Activated CD4-positive, alpha-beta memory T cell treated with anti-CD3 and anti-CD28 coated beads, Interleukin-2, amount 10 ng/mL, durations not matched to agents 7 days and 5 days (primary cell): ENCODE data around the gene MIAT. TPM values are rescaled to one million over a fixed set of nuclear protein-coding genes. Genes with fewer than 3 reads are reported as not detected.
"Not testable (repeated sequence)": the region's sequence is repeated elsewhere in the genome, so short reads cannot be mapped to it uniquely, and the experiment has no call there.

Experiments used
- CTCF ChIA-PET: fragments of 350-600 bp; sonication (Branson Sonifier 250); formaldehyde crosslinking; loops from one replicate; lab custom pipeline; 2021; ENCODE audit warnings: antibody characterized with exemption, inconsistent platforms; lab: Charles Lee
- POLR2A ChIA-PET: fragments of 350-600 bp; sonication (Branson Sonifier 250); formaldehyde crosslinking; loops from one replicate; lab custom pipeline; 2021; ENCODE audit warnings: antibody characterized with exemption; lab: Charles Lee
- DNase-seq: peaks from one replicate; pipeline ENCODE4 v3.0.0-alpha.2; 2020
- H3K27ac Mint-ChIP-seq: one replicate; pipeline ENCODE4 v1.8.0; 2021; ENCODE audit warnings: mild to moderate bottlenecking, mixed read lengths
- H3K27me3 Mint-ChIP-seq: one replicate; pipeline ENCODE4 v1.8.0; 2021; ENCODE audit warnings: mixed read lengths
- H3K36me3 Mint-ChIP-seq: one replicate; pipeline ENCODE4 v1.8.0; 2021; ENCODE audit warnings: low read depth, mixed read lengths
- H3K4me1 Mint-ChIP-seq: one replicate; pipeline ENCODE4 v1.8.0; 2021; ENCODE audit warnings: mixed read lengths
- H3K4me3 Mint-ChIP-seq: one replicate; pipeline ENCODE4 v1.8.0; 2021; ENCODE audit warnings: mild to moderate bottlenecking, mixed read lengths
- H3K9me3 Mint-ChIP-seq: one replicate; pipeline ENCODE4 v1.8.0; 2021; ENCODE audit warnings: mixed read lengths
- total RNA-seq, 2 experiments: library from RNA; stranded (reverse); gene quantifications; one replicate each; pipeline ENCODE4 v1.2.3, GENCODE V29; 2021

The MIAT gene
- 100 to 1,000 TPM; 185 to 186 TPM for total RNA-seq

- Mint-ChIP-seq H3K27me3 (peaks cover 22% of the 10 kb centered on the region), H3K36me3 (peaks cover 23% of the 10 kb centered on the region), H3K4me3 (peak within 1 kb of the TSS; percentile 96), H3K27ac (peak within 1 kb of the TSS; percentile 88), H3K4me1 (peaks cover 37% of the 10 kb centered on the region), H3K9me3 (no peaks in the 10 kb centered on the region)
- POLR2A ChIA-PET = interaction anchor here (0.6 to 11.9 kb wide), 7 partner anchors 10 to 178 kb away, joined by 3 to 117 read pairs (median 5); partner anchors contain the start of genes HPS4 and SRRD
- CTCF ChIA-PET = interaction anchor here (0.7 to 2.7 kb wide), 4 partner anchors 8 to 293 kb away, joined by 3 to 12 read pairs (median 9); no protein-coding TSS in a partner anchor
- DNase-seq = peak; percentile 85
These were observed at the start of gene MIAT for GRCh38 chr22:26656891-26657851. TSS of gene MIAT (plus strand) at chr22:26657588.

- H3K36me3 Mint-ChIP-seq = peaks cover 5% of the 10 kb centered on the region
- peaks cover 46% of the 10 kb centered on the region for H3K4me1 Mint-ChIP-seq
- no peak overlapping the region for H3K4me3 Mint-ChIP-seq
- no peak overlapping the region for H3K27ac Mint-ChIP-seq
- peaks cover 13% of the 10 kb centered on the region for H3K27me3 Mint-ChIP-seq
- ChIA-PET CTCF (interaction anchor here (0.8 to 1.7 kb wide), 3 partner anchors 12 to 105 kb away, joined by 3 to 8 read pairs (median 3); no protein-coding TSS in a partner anchor), POLR2A (interaction anchor here (1.3 kb wide), 1 partner anchor 10 kb away, joined by 3 read pairs; no protein-coding TSS in a partner anchor)
- DNase-seq = no peak
- H3K9me3 Mint-ChIP-seq = no peaks in the 10 kb centered on the region
These were observed 49.3 kb upstream of the MIAT start for GRCh38 chr22:26608129-26608528.

GRCh38 chr22:26609287-26609686 is 48.1 kb upstream of the MIAT start:
- Mint-ChIP-seq H3K4me3 (no peak overlapping the region), H3K27ac (peak overlapping the region; percentile 13), H3K4me1 (peaks cover 43% of the 10 kb centered on the region), H3K9me3 (no peaks in the 10 kb centered on the region), H3K36me3 (peaks cover 5% of the 10 kb centered on the region), H3K27me3 (peaks cover 21% of the 10 kb centered on the region)
- no peak for DNase-seq
- ChIA-PET POLR2A (no interaction called here), CTCF (no interaction called here)

GRCh38 chr22:26610072-26610958 is 47.1 kb upstream of the MIAT start:
- Mint-ChIP-seq H3K4me1 (peaks cover 38% of the 10 kb centered on the region), H3K36me3 (peaks cover 5% of the 10 kb centered on the region), H3K4me3 (peak overlapping the region; percentile 56), H3K27me3 (peaks cover 22% of the 10 kb centered on the region), H3K9me3 (no peaks in the 10 kb centered on the region), H3K27ac (peak overlapping the region; percentile 85)
- ChIA-PET POLR2A (interaction anchor here (0.6 to 1.9 kb wide), 6 partner anchors 14 to 263 kb away, joined by 3 to 16 read pairs (median 6); no protein-coding TSS in a partner anchor), CTCF (interaction anchor here (1.4 to 1.8 kb wide), 3 partner anchors 18 to 107 kb away, joined by 4 to 8 read pairs (median 5); no protein-coding TSS in a partner anchor)
- DNase-seq = peak; percentile 84

GRCh38 chr22:26610996-26611395 is 46.4 kb upstream of the MIAT start:
- Mint-ChIP-seq H3K4me3 (no peak overlapping the region), H3K9me3 (no peaks in the 10 kb centered on the region), H3K4me1 (peaks cover 38% of the 10 kb centered on the region), H3K27ac (peak overlapping the region; percentile 85), H3K27me3 (peaks cover 22% of the 10 kb centered on the region), H3K36me3 (peaks cover 5% of the 10 kb centered on the region)
- POLR2A ChIA-PET = interaction anchor here (0.6 to 1.9 kb wide), 6 partner anchors 15 to 264 kb away, joined by 3 to 16 read pairs (median 6); no protein-coding TSS in a partner anchor
- CTCF ChIA-PET = interaction anchor here (1.4 to 1.8 kb wide), 3 partner anchors 19 to 108 kb away, joined by 4 to 8 read pairs (median 5); no protein-coding TSS in a partner anchor
- no peak for DNase-seq

- peak overlapping the region; percentile 52 for H3K27ac Mint-ChIP-seq
- DNase-seq = no peak
- peaks cover 5% of the 10 kb centered on the region for H3K36me3 Mint-ChIP-seq
- CTCF ChIA-PET = interaction anchor here (0.6 to 1.4 kb wide), 2 partner anchors 30 to 251 kb away, joined by 3 read pairs; no protein-coding TSS in a partner anchor
- H3K27me3 Mint-ChIP-seq = peaks cover 25% of the 10 kb centered on the region
- POLR2A ChIA-PET = interaction anchor here (1.0 to 1.7 kb wide), 3 partner anchors 16 to 100 kb away, joined by 3 to 5 read pairs (median 3); no protein-coding TSS in a partner anchor
- no peaks in the 10 kb centered on the region for H3K9me3 Mint-ChIP-seq
- H3K4me3 Mint-ChIP-seq = no peak overlapping the region
- H3K4me1 Mint-ChIP-seq = peaks cover 45% of the 10 kb centered on the region
These were observed 44.7 kb upstream of the MIAT start for GRCh38 chr22:26612652-26613051.

- H3K9me3 Mint-ChIP-seq, H3K4me3 Mint-ChIP-seq, H3K27ac Mint-ChIP-seq, H3K36me3 Mint-ChIP-seq, DNase-seq, POLR2A ChIA-PET: not testable (repeated sequence)
- H3K4me1 Mint-ChIP-seq = peaks cover 47% of the 10 kb centered on the region
- CTCF ChIA-PET = interaction anchor here (1.4 kb wide), 1 partner anchor 29 kb away, joined by 3 read pairs; no protein-coding TSS in a partner anchor
- peaks cover 23% of the 10 kb centered on the region for H3K27me3 Mint-ChIP-seq
These were observed 43.6 kb upstream of the MIAT start for GRCh38 chr22:26613753-26614152.

GRCh38 chr22:26614322-26614721 is 43.1 kb upstream of the MIAT start:
- no peak overlapping the region for H3K27ac Mint-ChIP-seq
- ChIA-PET POLR2A (no interaction called here), CTCF (no interaction called here)
- no peak overlapping the region for H3K4me3 Mint-ChIP-seq
- H3K4me1 Mint-ChIP-seq = peaks cover 45% of the 10 kb centered on the region
- peaks cover 3% of the 10 kb centered on the region for H3K36me3 Mint-ChIP-seq
- DNase-seq = no peak
- H3K9me3 Mint-ChIP-seq = no peaks in the 10 kb centered on the region
- peaks cover 22% of the 10 kb centered on the region for H3K27me3 Mint-ChIP-seq

GRCh38 chr22:26615149-26615548 is 42.2 kb upstream of the MIAT start:
- POLR2A ChIA-PET = no interaction called here
- no peak for DNase-seq
- CTCF ChIA-PET = no interaction called here
- no peaks in the 10 kb centered on the region for H3K9me3 Mint-ChIP-seq
- no peaks in the 10 kb centered on the region for H3K36me3 Mint-ChIP-seq
- H3K27ac Mint-ChIP-seq = no peak overlapping the region
- H3K4me1 Mint-ChIP-seq = peaks cover 37% of the 10 kb centered on the region
- H3K27me3 Mint-ChIP-seq = peaks cover 20% of the 10 kb centered on the region
- H3K4me3 Mint-ChIP-seq = no peak overlapping the region

- no peak for DNase-seq
- peaks cover 29% of the 10 kb centered on the region for H3K4me1 Mint-ChIP-seq
- ChIA-PET CTCF (interaction anchor here (1.8 kb wide), 1 partner anchor 27 kb away, joined by 6 read pairs; no protein-coding TSS in a partner anchor), POLR2A (no interaction called here)
- H3K36me3 Mint-ChIP-seq = no peaks in the 10 kb centered on the region
- no peak overlapping the region for H3K4me3 Mint-ChIP-seq
- no peak overlapping the region for H3K27ac Mint-ChIP-seq
- no peaks in the 10 kb centered on the region for H3K9me3 Mint-ChIP-seq
- peaks cover 20% of the 10 kb centered on the region for H3K27me3 Mint-ChIP-seq
These were observed 41.5 kb upstream of the MIAT start for GRCh38 chr22:26615830-26616435.

GRCh38 chr22:26616650-26617049 is 40.7 kb upstream of the MIAT start:
- peaks cover 20% of the 10 kb centered on the region for H3K27me3 Mint-ChIP-seq
- peaks cover 31% of the 10 kb centered on the region for H3K4me1 Mint-ChIP-seq
- CTCF ChIA-PET = interaction anchor here (1.8 kb wide), 1 partner anchor 26 kb away, joined by 6 read pairs; no protein-coding TSS in a partner anchor
- no peaks in the 10 kb centered on the region for H3K9me3 Mint-ChIP-seq
- no peaks in the 10 kb centered on the region for H3K36me3 Mint-ChIP-seq
- POLR2A ChIA-PET = no interaction called here
- no peak overlapping the region for H3K4me3 Mint-ChIP-seq
- DNase-seq = no peak
- H3K27ac Mint-ChIP-seq = no peak overlapping the region
